NK-92 treated with Interleukin-12 subunit alpha and Interleukin-12 subunit beta, amount 100 ng/mL, for 24 hours (cell line): ENCODE results near the gene GAMT.

Experiments
- DNase-seq: peaks from one replicate; lab custom pipeline; 2025; lab: John Stamatoyannopoulos, UW

Gene GAMT

DNA sequence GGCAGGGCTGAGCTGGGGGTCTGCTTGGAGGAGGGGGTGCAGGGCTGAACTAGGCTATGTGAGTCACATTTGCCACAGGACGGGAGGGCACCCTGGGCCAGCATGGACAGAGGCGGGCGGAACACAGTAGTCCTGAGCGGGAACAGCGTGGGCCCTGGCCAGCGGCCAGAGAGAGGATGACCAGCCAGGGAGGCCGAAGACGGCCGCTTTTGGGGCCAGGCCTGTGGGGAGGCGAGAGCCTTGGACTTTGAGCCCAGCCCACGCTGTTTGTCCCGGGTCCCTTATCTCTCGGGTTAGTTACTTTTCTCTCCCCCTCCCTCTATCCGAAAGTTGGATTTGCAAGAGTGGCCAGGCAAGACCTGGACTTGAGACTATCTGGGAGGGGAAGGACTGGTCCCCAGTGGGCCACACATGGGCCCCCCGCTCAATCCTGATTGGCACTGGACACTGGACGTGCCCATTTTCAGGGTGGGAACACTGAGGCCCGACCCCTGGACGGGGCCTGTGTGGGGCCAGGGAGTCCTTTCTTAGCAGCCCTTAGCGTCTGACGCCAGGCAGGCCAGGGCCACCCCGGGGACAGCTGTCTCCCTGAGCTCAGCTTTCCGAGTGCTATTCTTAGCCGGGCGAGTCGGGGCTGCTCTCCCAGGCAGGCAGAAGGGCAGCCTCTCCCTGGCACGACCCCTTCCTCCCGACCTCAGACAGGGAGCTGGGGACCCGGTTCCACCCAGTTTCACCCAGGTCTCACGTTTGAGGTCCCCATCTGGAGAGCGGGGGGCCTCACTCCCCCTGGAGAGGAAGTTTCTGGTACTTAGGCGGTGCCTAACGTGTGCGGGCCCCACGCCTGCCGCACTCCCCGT, 833 bp downstream of the GAMT start:
- no peak for DNase-seq

DNA sequence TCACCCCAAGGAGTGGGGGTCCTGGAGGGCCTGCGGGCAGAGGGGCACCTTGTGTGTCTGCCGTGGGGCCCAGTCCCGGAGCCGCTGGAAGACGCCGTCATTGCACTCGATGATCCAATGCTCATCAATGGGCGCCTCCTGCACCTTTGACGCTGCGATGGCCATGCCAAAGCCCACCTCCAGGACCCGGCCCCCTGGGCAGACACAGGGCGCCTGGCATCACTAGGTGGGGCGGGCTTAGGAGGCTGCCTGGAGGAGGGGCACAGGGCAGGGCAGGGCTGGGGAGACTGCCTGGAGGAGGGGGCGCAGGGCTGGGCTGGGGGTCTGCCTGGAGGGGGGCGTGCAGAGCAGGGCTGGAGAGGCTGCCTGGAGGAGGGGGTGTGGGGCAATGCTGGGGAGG, 1.6 kb downstream of the GAMT start:
- DNase-seq: no peak

DNA sequence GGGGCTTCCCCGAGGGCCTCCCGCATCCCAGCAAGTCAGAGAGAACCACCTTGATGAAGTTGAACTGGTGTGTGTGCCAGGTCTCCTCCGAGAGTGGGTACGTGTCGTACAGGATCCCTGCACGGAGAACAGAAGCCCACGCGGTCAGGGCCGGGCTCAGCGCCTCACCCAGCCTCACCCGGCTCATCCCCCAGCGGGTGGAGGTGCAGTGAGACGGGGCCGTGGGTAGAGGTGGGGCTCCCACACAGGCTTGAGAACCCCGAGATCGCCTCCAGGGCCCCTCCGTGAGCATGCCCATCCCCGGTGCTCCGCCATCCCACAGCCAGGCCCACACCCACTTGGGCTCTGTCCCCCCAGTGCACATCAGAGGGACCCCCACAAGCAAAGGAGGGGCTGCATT, 2.3 kb downstream of the GAMT start:
- DNase-seq: no peak

DNA sequence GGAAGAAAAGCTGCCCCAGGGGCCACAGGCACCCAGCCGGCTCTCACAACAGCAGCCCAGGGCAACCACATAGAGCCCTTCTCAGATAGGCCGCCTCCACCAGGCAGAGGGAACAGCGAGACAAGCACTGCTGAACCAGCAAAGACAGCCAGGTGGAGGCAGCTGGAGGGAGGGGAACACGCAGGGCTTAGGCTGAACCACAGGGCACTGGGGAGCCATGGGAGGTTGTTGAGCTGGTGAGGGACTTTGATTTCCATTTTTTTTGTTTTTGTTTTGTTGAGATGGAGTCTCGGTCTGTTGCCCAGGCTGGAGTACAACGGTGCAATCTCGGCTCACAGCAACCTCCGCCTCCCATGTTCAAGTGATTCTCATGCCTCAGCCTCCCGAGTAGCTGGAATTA, 3.5 kb downstream of the GAMT start:
- no peak for DNase-seq

DNA sequence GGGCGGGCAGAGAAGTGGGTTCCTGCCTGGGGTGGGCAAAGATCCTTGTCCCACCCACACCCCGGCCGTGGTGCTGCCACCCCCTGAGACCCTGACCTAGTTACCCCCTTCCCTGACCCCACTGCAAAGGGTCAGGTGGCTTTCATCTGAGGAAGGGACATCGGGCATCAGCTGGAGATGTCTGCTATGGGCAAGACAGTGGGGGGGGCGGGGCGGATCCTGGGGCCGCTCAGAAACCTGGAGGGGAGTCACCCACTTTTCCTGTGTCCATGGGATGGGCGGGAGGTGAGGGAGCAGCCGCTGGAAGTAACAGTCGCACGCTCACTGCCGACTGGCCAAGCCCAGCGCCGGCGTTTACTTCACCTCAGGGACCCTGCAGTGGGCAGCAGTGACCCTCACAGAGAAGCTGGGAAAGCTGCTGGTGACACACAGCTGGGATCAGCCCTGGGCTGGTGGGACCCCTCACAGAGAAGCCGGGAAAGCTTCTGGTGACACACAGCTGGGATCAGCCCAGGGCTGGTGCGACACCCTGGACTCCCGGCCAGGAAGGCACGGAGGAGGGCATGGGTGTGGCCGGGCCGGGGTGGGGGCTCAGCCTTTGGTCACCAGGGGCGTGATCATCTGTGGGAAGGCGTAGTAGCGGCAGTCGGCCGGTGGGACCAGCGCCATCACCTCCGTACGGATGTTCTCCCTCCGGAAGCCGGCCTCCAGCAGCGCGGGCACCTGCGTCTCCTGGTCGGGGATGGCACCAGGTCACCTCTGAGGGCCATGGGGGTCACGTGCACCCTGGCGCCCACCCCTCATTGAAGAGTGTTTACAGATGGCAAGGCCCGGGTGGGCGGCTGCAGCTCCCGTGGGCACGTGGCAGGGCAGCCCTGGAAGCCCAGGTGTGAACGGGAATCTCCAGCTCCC, 4.3 kb downstream of the GAMT start:
- DNase-seq: no peak

DNA sequence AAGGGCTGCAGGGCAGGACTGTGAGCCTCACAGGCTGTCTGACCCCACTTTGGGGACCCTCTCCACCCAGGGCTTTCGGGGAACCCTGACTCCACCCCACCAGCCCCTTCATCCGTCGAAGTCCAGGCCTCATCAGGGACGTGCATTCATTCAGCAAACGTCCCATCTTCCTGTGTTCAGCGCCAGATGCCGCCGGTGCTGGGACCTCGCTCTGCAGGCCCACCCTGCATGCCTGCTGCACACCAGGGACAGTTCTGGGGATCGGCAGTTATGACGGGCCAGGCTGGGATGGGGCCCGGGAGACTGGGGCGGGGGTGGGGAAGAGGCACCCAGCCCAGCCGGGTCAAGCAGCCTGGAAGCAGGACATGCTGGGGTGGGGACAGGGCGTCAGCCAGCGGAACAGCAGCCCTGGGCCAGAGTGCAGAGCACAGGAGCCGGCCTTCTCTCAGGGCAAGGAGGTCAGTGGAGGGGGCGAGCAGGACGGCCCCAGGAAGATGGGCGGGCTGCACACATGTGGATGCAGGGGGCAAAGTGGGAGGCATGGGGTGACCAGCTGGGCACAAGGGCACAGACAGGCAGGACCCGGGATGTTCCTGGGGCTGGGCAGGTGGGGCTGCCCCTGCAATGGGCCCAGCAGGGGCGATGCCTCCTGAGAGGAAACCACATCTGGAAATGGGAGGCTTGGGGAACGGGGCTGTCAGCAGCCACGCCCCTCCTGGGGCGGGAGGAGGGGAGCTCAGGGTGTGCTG, 5.1 kb downstream of the GAMT start:
- no peak for DNase-seq

DNA sequence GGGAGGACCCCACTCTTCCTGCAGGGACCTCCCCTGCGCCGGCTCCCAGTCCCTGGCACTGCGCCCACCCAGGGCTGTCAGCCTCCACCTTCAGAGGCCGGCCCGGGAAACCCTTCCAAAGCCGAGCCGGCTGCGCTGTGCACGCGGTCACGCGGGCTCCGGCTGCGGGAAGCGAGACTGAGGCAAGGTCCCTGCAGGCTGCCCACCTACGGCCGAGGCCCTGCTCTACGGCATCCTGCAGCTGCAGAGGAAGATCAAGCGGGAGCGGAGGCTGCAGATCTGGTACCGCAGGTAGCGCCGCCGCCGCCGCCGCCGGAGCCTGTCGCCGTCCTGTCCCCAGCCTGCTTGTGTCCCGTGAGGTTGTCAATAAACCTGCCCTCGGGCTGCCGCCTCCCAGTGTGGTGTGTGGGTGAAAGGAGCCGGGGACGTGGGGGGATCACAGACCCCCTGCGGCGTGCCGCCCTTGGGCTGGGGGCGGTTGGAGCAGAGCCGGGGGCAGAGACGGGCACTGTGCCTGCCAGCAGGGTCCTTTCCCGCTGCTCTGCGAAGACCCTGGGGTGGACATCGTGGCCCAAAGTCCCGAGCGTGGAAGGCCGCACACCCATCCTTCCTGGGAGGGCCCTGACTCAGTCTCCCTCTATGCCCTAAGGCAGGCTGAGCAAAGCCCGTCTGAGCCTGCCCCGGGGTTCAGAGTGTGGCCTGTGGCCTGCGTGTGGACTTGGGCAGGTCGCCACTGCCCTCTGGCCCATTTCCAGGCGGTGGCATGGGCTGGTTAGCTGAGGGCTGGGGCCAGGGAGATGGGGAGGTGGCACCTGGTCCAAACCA, 5.9 kb downstream of the GAMT start:
- DNase-seq: no peak

DNA sequence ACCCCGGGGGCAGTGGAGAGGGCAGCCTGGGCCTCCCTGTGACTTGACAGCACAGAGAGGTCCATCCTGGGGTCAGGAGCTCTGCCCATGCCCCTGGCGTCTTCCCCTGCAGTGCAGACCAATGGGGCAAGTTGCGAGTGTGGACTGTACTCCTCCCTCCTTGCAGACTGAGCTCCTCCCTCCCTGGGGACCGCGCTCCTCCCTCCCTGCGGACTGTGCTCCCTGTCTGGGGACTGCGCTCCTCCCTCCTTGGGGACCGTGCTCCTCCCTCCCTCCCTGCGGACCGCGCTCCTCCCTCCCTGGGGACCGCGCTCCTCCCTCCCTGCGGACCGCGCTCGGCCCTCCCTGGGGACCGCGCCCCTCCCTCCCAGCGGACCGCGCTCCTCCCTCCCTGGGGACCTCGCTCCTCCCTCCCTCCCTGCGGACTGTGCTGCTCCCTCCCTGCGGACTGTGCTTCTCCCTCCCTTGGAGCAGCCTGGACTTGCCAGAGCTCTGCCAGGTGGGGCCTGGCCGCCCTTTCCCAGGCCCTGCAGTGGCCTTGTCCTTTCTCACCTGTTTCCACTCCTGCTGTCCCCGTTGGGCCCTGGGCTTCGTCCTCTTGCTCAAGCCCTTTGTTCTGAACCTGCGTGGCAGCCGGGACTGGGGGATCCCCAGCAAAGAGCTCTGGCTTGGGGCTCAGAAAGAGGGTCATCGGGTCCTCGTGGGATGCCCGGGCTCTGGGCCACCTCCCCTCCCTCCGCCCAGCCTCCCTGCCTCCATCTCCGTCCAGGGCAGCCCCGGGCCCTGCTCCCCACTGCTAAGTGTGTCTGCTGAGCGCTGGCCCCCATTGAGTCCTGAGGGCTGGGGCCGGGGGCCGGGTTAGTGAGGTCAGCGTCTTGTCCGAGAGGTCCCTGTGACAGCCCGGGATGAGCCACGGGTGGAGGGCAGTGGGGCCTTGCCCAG, 6.8 kb downstream of the GAMT start:
- DNase-seq: no peak

DNA sequence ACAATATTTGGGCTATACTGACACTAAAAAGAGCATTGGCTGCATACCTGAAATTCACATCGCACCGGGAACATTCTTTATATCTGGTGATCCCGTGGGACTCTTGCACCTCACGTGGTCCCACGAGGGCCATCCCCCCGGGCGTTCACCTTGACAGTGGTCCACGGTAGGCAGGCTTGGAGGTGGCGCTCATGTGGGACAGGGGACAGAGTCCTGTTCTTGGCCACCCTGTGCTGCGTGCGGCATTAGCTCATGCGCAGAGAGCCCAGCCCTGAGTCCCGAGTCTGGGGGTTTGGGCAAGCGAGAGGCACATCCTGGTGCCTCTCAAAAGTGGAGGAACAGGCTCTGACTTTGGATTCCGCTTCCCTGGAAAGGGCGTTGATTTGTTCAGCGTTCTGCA, 7.5 kb downstream of the GAMT start:
- no peak for DNase-seq

DNA sequence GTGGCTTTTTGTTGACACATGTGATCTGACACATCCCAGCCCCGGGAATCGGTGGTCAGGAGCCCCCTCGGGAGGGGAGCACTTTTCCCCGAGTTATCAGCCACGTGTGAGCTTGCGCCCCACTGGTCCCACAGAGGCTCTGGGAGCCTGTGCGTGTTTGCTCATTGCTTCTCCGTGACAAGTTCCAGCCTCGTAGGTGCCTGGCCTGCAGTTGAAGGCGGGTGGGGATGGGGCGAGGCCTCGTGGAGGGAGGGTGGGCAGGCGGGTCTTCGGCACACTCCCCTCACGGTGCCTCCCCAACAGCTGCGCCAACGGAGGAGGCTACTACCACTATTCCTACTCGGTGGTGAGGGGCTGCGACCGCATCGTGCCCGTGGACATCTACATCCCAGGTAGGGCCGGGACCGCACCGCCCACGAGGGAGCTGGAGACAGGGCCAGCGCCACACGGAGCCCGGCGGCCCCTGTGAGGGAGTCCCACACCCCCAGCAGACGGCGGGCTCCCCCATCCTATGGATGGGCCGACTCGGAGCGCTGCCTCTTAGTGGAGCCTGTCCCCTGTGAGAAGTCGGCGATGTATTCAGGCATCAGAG, 8.3 kb downstream of the GAMT start:
- no peak for DNase-seq

DNA sequence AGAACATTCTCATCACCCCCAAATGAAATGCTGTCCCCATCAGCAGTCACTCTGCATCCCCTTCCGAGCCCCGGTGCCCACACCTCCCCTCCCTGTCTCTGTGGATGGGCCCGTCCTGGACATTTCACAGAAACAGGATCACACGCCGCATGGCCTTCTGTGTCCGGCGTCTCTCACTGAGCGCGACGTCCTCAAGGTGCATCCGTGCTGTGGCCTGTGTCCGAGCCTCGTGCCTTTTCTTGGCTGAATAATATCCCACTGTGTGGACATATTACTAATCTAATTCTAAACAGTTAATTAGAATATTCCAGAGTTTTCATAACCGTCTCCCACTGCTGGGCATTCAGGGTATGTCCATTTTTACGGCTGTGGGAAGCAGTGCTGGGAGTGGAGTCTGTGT, 8.9 kb downstream of the GAMT start:
- no peak for DNase-seq

DNA sequence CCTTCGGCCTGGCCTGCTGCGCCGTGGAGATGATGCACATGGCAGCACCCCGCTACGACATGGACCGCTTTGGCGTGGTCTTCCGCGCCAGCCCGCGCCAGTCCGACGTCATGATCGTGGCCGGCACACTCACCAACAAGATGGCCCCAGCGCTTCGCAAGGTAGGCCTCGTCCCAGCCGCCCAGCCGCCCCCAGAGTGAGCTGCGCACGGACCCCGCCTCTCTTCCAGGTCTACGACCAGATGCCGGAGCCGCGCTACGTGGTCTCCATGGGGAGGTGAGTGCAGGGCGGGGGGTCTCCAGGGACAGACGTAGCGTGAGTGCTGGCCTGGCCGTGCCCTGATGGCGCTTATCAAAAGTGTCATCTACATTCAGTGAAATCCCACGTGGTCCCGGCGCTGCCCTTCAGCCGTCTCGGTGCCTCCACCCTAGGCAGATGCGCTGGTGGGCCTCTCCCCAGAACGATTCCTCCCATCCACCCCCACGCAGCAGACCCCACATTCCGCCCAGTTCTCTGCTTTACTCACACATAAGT, 10.4 kb downstream of the GAMT start:
- no peak for DNase-seq

DNA sequence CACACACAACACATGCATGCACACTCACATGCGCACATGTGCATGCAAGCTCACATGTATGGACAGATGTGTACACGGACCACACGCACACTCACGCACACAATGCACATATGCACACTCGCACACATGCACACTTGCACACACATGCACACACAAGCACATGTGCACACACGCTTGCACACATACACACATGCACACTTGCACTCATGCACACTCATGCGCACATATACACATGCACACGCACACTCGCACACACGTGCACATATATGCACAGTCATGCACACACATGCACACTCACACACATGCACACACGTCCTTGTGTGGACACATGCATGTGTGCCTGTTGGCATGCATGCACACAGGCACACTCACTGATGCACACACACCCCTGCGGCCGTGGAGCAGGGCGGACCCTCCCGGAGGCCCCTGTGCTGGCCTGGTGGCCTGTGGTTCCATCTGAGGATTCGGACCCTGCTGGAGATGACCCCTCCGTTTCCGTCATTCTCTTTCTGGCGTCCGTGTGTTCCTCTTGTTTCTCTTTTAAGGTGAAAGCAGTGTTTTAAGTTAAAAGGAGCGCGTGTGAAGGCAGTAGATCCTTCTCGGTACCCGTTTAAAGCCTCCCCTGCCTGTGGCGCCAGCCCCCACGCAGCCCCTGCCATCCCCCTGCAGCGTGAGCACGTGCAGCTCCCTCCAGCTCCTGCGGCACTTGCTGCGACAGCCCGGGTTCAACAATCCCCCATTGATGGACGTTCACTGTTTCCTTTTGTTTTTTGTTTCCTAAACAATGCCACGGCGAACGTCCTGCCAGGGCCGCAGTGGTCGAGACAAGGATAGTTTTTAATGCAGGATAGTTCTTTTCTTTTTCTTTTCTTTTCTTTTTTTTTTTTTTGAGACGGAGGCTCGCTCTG, 12.1 kb downstream of the GAMT start:
- DNase-seq: no peak

DNA sequence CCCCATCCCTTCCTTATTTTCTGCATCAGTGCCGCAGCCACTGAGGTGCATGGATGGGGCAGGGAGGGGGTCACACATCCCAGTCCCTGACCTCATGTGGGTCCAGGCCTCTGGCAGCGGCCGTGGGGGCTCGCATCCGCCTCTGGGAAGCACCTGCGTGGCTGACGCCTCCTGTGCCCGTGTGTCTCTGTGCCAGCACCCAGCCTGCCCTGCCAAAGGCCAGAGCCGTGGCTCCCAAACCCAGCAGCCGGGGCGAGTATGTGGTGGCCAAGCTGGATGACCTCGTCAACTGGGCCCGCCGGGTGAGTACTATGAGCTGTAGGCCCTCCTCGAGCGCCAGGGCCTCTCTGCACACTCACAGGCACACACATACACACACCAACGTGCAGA, 12.7 kb downstream of the GAMT start:
- no peak for DNase-seq

DNA sequence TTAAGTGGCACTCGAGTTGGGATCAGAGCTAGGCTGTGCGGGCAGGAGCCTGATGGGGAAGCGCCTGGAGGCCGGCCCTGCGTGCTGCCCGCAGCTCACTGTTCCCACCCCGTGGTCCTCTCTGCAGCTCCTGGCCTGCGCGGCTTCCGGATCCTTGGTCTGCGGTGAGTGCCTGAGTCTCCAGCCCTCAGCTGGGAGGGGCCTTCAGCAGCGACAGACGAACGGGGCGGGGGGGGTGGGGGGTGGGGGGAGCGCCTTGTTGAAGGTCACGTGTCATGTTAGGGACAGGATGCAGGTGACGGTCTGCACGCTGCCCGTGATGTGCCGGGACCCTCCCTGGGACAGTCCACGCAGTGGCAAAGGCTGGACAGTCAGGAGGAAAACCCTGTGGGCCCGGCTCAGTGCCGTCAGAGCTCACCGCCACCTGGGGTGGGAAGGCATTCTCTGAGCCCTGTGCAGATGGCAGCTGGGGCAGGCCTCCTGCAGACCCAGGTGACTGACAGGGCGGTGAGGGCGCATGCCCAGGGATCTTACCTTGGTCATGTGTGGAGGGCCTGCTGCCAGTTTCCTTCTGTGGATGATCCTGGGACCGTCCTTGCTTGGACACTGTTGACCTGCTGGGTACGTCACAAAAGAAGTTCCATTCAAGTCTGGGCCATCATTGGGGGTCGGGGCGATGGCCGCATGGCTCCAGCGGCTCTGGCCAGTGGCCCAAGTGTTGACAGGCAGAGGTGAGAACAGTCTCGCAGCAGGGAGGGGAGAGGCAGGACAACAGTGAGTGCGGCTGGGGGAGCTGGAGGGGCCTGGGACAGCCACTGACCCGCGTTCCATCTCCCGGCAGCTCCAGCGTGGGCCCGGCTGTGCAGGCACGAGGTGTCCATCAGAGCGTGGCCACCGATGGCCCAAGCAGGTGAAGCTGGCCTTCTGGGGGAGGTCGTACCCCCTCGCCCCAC, 13.4 kb downstream of the GAMT start:
- no peak for DNase-seq

DNA sequence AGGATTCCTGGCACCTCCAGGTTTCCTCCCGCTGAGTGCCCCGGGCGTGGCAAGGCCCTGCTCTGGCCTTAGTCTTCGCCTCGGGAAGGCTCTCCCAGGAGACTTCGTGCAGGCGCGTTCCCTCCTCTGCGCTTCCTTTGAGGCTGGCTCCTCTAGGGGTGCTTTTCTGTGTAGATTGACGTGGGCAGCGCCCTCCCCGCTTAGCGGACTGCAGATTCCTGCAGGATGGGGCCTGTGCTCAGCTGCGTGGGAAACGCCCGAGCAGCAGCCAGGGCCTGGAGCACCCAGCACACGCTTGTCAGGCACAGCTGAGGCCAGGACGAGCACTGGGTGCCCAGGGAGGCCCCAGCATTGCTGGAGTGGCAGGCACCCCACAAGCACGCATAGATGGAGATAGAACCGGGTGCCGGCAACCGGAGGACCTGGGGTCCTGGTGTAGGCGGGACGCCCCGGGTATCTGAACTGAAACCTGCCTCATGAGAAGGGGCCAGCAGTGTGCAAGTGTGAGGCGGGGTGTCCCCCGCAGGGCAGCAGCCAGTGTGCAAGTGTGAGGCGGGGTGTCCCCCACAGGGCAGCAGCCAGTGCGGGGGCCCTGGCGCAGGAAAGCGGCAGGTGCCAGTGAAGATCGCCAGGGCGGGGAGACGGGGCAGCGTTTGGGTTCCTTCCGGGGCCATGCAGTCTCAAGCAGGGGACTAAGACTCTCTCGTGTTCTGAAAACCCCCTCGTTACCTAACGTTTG, 14.2 kb downstream of the GAMT start:
- no peak for DNase-seq

DNA sequence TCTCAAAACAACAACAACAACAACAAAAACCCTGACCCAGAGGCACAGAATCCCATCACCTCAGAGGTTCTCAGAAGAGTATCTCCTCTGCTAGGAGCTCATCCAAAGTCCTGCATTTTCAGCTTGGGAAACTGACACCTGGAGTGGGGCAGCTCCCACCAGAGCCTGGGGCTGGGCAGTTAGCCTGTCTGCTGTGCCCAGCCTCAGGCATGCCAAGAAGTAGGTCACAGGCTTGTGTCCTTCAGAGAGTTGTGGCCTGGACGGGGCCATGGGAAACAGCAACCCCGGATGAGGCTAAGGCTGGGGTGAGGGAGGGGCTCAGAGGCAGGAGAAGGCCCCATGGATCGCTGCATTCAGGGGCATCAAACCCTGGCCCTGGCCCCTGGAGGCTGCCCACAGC, 15.5 kb downstream of the GAMT start:
- no peak for DNase-seq
